ENCODE measurements around the gene RIN3. TPM values are rescaled to one million over a fixed set of nuclear protein-coding genes. Genes with fewer than 3 reads are reported as not detected.

The RIN3 gene
- total and polyA plus RNA-seq, 2 donors (not counting 3 experiments of a cell fraction or from before 2014, with no cell fraction given): 5.1 to 20.8 TPM

DNA sequence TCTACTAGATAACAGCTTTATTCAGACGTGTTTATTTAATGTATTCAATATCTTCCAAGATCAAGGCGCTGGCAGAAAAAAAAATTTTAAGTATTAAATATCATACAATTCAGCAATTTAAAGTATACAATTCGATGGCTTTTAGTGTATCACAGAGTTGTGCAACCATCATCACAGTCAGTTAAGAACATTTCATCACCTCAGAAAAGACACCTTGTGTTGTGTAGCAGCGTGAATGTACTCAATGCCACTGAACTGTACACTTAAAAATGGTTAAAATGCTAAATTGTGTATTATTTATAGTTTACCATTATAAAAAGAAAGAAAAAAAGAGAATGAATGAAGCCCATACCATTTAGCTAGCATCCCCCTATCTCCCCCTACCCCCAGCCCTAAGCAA is 96.4 kb downstream of the RIN3 start:
- Histone ChIP-seq H4K20me1 (replicated peaks; ENCODE audit: control insufficient read depth, extremely low read depth, insufficient read depth, low read length) (no peaks in the 10 kb centered on the region), H3K27me3 (ENCODE audit: control insufficient read depth in 2 of 2, insufficient read depth in 2 of 2, low read length in 2 of 2) (no peaks in the 10 kb centered on the region), H3K4me2 (ENCODE audit: insufficient read depth, low read length) (no peak overlapping the region), H3K79me2 (ENCODE audit: control insufficient read depth, insufficient read depth, low read length) (no peaks in the 10 kb centered on the region), H3K4me1 (ENCODE audit: control insufficient read depth, extremely low read depth, insufficient read depth, low read length) (peaks cover 6% of the 10 kb centered on the region), H3K9me3 (replicated peaks; ENCODE audit: control insufficient read depth, insufficient read depth, low read length) (no peaks in the 10 kb centered on the region), H3K4me3 (replicated peaks in 1 of 3; ENCODE audit: insufficient read depth in 1 of 3, low read depth in 1 of 3, low read length in 3 of 3) (no peak overlapping the region), H3K36me3 (ENCODE audit: control insufficient read depth in 2 of 2, extremely low read depth in 1 of 2, insufficient read depth in 2 of 2, low read length in 2 of 2) (peaks cover 0 to 1% of the 10 kb centered on the region in 2 experiments), H3K9me1 (replicated peaks; ENCODE audit: control insufficient read depth, extremely low read depth, insufficient read depth, low read length) (no peaks in the 10 kb centered on the region), H3K9ac (replicated peaks; ENCODE audit: extremely low read depth, insufficient read depth, low read length) (no peak overlapping the region), H3K27ac (ENCODE audit: insufficient read depth, low read depth, low read length) (peak overlapping the region; percentile 70), H2AFZ (ENCODE audit: low read depth, low read length) (no peak overlapping the region)
- ChIA-PET POLR2A (no interaction called here), CTCF (interaction anchor here (1.3 kb wide), 1 partner anchor 21 kb away, joined by 4 read pairs; no protein-coding TSS in a partner anchor)
- peak; percentile 21 for FAIRE-seq
- TF ChIP-seq GATA2 (IDR thresholded peaks at IDR 0.05; ENCODE audit: insufficient read depth, insufficient read length, low read depth, low read length): no peak
- DNase-seq (ENCODE audit: low read depth, low spot score): no peak
- dilution Hi-C loops (cut with MboI; ENCODE audit: extremely low pct_ligation_motif_present, low sequenced_read_pairs): no loop called here
- intact Hi-C loops (cut with micrococcal nuclease): loop anchor here (1.0 kb wide), 1 partner anchor 149 kb away; no protein-coding TSS in a partner anchor
- no TSS peak for BruUV-seq (replicated peaks)

- FAIRE-seq (peak; percentile 97), DNase-seq (ENCODE audit: low read depth, low spot score) (peak; percentile 52)
- Histone ChIP-seq H2AFZ (ENCODE audit: low read depth, low read length) (no peak overlapping the region), H3K79me2 (ENCODE audit: control insufficient read depth, insufficient read depth, low read length) (no peaks in the 10 kb centered on the region), H3K9me3 (replicated peaks; ENCODE audit: control insufficient read depth, insufficient read depth, low read length) (no peaks in the 10 kb centered on the region), H3K27me3 (ENCODE audit: control insufficient read depth in 2 of 2, insufficient read depth in 2 of 2, low read length in 2 of 2) (no peaks in the 10 kb centered on the region), H4K20me1 (replicated peaks; ENCODE audit: control insufficient read depth, extremely low read depth, insufficient read depth, low read length) (no peaks in the 10 kb centered on the region), H3K27ac (ENCODE audit: insufficient read depth, low read depth, low read length) (peak overlapping the region; percentile 70), H3K9me1 (replicated peaks; ENCODE audit: control insufficient read depth, extremely low read depth, insufficient read depth, low read length) (no peaks in the 10 kb centered on the region), H3K4me1 (ENCODE audit: control insufficient read depth, extremely low read depth, insufficient read depth, low read length) (peaks cover 6% of the 10 kb centered on the region), H3K9ac (replicated peaks; ENCODE audit: extremely low read depth, insufficient read depth, low read length) (no peak overlapping the region), H3K4me2 (ENCODE audit: insufficient read depth, low read length) (no peak overlapping the region), H3K36me3 (ENCODE audit: control insufficient read depth in 2 of 2, extremely low read depth in 1 of 2, insufficient read depth in 2 of 2, low read length in 2 of 2) (peaks cover 0 to 1% of the 10 kb centered on the region in 2 experiments), H3K4me3 (replicated peaks in 1 of 3; ENCODE audit: insufficient read depth in 1 of 3, low read depth in 1 of 3, low read length in 3 of 3) (no peak overlapping the region)
- no TSS peak for BruUV-seq (replicated peaks)
- dilution Hi-C loops (cut with MboI; ENCODE audit: extremely low pct_ligation_motif_present, low sequenced_read_pairs): no loop called here
- POLR2A ChIA-PET: no interaction called here
- intact Hi-C loops (cut with micrococcal nuclease): loop anchor here (1.0 kb wide), 3 partner anchors 71 to 150 kb away; no protein-coding TSS in a partner anchor
- TF ChIP-seq, protein P1, sequence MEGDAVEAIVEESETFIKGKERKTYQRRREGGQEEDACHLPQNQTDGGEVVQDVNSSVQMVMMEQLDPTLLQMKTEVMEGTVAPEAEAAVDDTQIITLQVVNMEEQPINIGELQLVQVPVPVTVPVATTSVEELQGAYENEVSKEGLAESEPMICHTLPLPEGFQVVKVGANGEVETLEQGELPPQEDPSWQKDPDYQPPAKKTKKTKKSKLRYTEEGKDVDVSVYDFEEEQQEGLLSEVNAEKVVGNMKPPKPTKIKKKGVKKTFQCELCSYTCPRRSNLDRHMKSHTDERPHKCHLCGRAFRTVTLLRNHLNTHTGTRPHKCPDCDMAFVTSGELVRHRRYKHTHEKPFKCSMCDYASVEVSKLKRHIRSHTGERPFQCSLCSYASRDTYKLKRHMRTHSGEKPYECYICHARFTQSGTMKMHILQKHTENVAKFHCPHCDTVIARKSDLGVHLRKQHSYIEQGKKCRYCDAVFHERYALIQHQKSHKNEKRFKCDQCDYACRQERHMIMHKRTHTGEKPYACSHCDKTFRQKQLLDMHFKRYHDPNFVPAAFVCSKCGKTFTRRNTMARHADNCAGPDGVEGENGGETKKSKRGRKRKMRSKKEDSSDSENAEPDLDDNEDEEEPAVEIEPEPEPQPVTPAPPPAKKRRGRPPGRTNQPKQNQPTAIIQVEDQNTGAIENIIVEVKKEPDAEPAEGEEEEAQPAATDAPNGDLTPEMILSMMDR (IDR thresholded peaks at IDR 0.05; ENCODE audit: extremely low read depth in 1 of 2, insufficient read depth in 1 of 2, low read depth in 1 of 2, low read length in 2 of 2): no peak
- peak; percentile 40 for TF ChIP-seq GATA2 (IDR thresholded peaks at IDR 0.05; ENCODE audit: insufficient read depth, insufficient read length, low read depth, low read length)
- CTCF ChIA-PET: no interaction called here
Measured at GRCh38 chr14:92610849-92611271, 97.3 kb downstream of the RIN3 start.
